HCT116 (cell line): ENCODE results near the gene HOXD3. TPM values are rescaled to one million over a fixed set of nuclear protein-coding genes. Genes with fewer than 3 reads are reported as not detected.

Source experiments
- ATAC-seq: fragments of 200-7000 bp; cut with Tn5 transposase; 2 replicates; pipeline ENCODE4 v1.9.1; 2020; ENCODE audit warnings: mild to moderate bottlenecking, moderate library complexity
- BruUV-seq: library from RNA; stranded (reverse); fragments of 400-500 nt; replicated peaks from 2 replicates; lab custom pipeline; 2021; lab: Mats Ljungman, UMichigan
- CTCF ChIA-PET: fragments of 300-600 bp; sonication (Branson Sonifier 250); formaldehyde crosslinking; loops from one replicate; lab custom pipeline; 2021; ENCODE audit warnings: antibody characterized with exemption; lab: Charles Lee
- POLR2A ChIA-PET: fragments of 300-600, 350-600 bp; sonication (Branson Sonifier 250); formaldehyde crosslinking; loops from one replicate; lab custom pipeline; 2021; ENCODE audit warnings: antibody characterized with exemption; lab: Charles Lee
- RAD21 ChIA-PET, 2 experiments: fragments of 300-600 bp; sonication (Branson Sonifier 250); formaldehyde crosslinking; loops; one replicate each; lab custom pipeline; 2023; ENCODE audit warnings: low total read pairs in 2 of 2; ENCODE audit not compliant: uncharacterized antibody in 2 of 2, unreplicated experiment in 2 of 2, low non-redundant PET in 1 of 2; lab: Charles Lee
- DNase-seq: peaks from one replicate; pipeline ENCODE4 v3.0.0-alpha.2; 2010; ENCODE audit warnings: low read depth, low spot score
- H2AFZ ChIP-seq: fragments of 200-600 bp; shearing (Covaris generic), sonication (generic); 2 replicates; pipeline ENCODE4 v1.6.1; 2017; ENCODE audit warnings: low read depth, mixed run types, mixed read lengths, antibody characterized with exemption, low read length; ENCODE audit not compliant: poor library complexity, severe bottlenecking
- H3K27ac ChIP-seq: 2 replicates; pipeline ENCODE4 v1.5.1; 2012; ENCODE audit warnings: low read depth, low read length
- H3K27me3 ChIP-seq: fragments of 200-600 bp; sonication (generic); 2 replicates; pipeline ENCODE4 v1.6.1; 2016; ENCODE audit warnings: mixed run types, low read length, mixed read lengths; ENCODE audit not compliant: insufficient read depth
- H3K36me3 ChIP-seq, 2 experiments: fragments of 200-500 bp in 1 of 2; fragments of 200-600 bp in 1 of 2; sonication (Bioruptor generic) in 1 of 2; sonication (generic) in 1 of 2; 2 replicates each; pipeline versions ENCODE4 v1.5.1 to v1.6.1; 2014 to 2016; ENCODE audit warnings: low read length in 2 of 2, inconsistent platforms in 1 of 2, mixed read lengths in 1 of 2, mixed run types in 1 of 2; ENCODE audit not compliant: insufficient read depth in 2 of 2, control insufficient read depth in 1 of 2
- H3K4me1 ChIP-seq, 2 experiments: fragments of 200-600 bp in 1 of 2; sonication (generic) in 1 of 2; 2 replicates each; pipeline versions ENCODE4 v1.5.1 to v1.6.1; 2012 to 2017; ENCODE audit warnings: low read length in 2 of 2, inconsistent platforms in 1 of 2, mild to moderate bottlenecking in 1 of 2, mixed read lengths in 1 of 2, mixed run types in 1 of 2, moderate library complexity in 1 of 2; ENCODE audit not compliant: insufficient read depth in 2 of 2, control insufficient read depth in 1 of 2
- H3K4me2 ChIP-seq: fragments of 200-600 bp; sonication (generic); 2 replicates; pipeline ENCODE4 v1.6.1; 2017; ENCODE audit warnings: mixed run types, low read length, mixed read lengths
- H3K4me3 ChIP-seq, 2 experiments: fragments of 200-600 bp in 1 of 2; sonication (generic) in 1 of 2; replicated peaks in 1 of 2; 2 replicates each; pipeline ENCODE4 v1.5.1; 2011 to 2016; ENCODE audit warnings: low read length in 2 of 2, control low read depth in 1 of 2, low read depth in 1 of 2, mild to moderate bottlenecking in 1 of 2, mixed read lengths in 1 of 2, mixed run types in 1 of 2
- H3K79me2 ChIP-seq: fragments of 200-600 bp; sonication (generic); 2 replicates; pipeline ENCODE4 v1.6.1; 2017; ENCODE audit warnings: mild to moderate bottlenecking, mixed run types, low read length, moderate library complexity, mixed read lengths; ENCODE audit not compliant: insufficient read depth
- H3K9ac ChIP-seq: fragments of 200-600 bp; sonication (generic); 2 replicates; pipeline ENCODE4 v1.6.1; 2016; ENCODE audit warnings: low read length, mixed read lengths
- H3K9me2 ChIP-seq: fragments of 200-600 bp; sonication (generic), shearing (Covaris generic); 2 replicates; pipeline ENCODE4 v1.6.1; 2017; ENCODE audit warnings: mixed run types, mild to moderate bottlenecking, moderate library complexity; ENCODE audit not compliant: insufficient read depth
- H3K9me3 ChIP-seq, 2 experiments: fragments of 200-500 bp in 1 of 2; fragments of 200-600 bp in 1 of 2; sonication (Bioruptor generic) in 1 of 2; sonication (generic) in 1 of 2; 2 replicates each; pipeline ENCODE4 v1.6.1; 2014 to 2017; ENCODE audit warnings: low read length in 2 of 2, mixed read lengths in 2 of 2, inconsistent platforms in 1 of 2, low read depth in 1 of 2, mild to moderate bottlenecking in 1 of 2, mixed run types in 1 of 2, moderate library complexity in 1 of 2; ENCODE audit not compliant: control insufficient read depth in 1 of 2, insufficient read depth in 1 of 2
- H4K20me1 ChIP-seq: fragments of 200-600 bp; sonication (generic), shearing (Covaris generic); 2 replicates; pipeline ENCODE4 v1.6.1; 2017; ENCODE audit warnings: mixed run types, mild to moderate bottlenecking, moderate library complexity; ENCODE audit not compliant: insufficient read depth
- CBX3 ChIP-seq: IDR thresholded peaks from 2 replicates; pipeline ENCODE4 v1.6.1; 2012; ENCODE audit warnings: low read depth
- CEBPB ChIP-seq: IDR thresholded peaks from 2 replicates; pipeline ENCODE4 v1.6.1; 2012; ENCODE audit warnings: low read depth
- CTCF ChIP-seq, 3 experiments: fragments of 200-600 bp in 1 of 3; sonication (generic) in 1 of 3; IDR thresholded peaks in 2 of 3; conservative IDR thresholded peaks in 1 of 3; 2 replicates each; pipeline ENCODE4 v1.5.1; 2012 to 2017; ENCODE audit warnings: low read depth in 2 of 3, low read length in 2 of 3, antibody characterized with exemption in 1 of 3, borderline replicate concordance in 1 of 3, control low read depth in 1 of 3, mild to moderate bottlenecking in 1 of 3, mixed read lengths in 1 of 3, mixed run types in 1 of 3, moderate library complexity in 1 of 3; ENCODE audit not compliant: insufficient read depth in 1 of 3
- ELF1 ChIP-seq: IDR thresholded peaks from 2 replicates; pipeline ENCODE4 v1.6.1; 2012; ENCODE audit warnings: low read depth, borderline replicate concordance
- EZH2 ChIP-seq: fragments of 200-600 bp; sonication (generic); IDR thresholded peaks from 2 replicates; pipeline ENCODE4 v1.6.1; 2017; ENCODE audit warnings: antibody characterized with exemption, mixed run types
- FOSL1 ChIP-seq: IDR thresholded peaks from 2 replicates; pipeline ENCODE4 v1.6.1; 2012; ENCODE audit warnings: low read depth
- JUND ChIP-seq: IDR thresholded peaks from 2 replicates; pipeline ENCODE4 v1.6.1; 2012
- POLR2A ChIP-seq: IDR thresholded peaks from 2 replicates; pipeline ENCODE4 v1.7.0; 2011; ENCODE audit warnings: borderline replicate concordance; ENCODE audit not compliant: insufficient read depth, insufficient read length; ENCODE audit errors: extremely low read depth
- RAD21 ChIP-seq: IDR thresholded peaks from 2 replicates; pipeline ENCODE4 v1.6.1; 2012; ENCODE audit warnings: low read depth, mild to moderate bottlenecking
- SIN3A ChIP-seq: IDR thresholded peaks from 2 replicates; pipeline ENCODE4 v1.6.1; 2012; ENCODE audit warnings: low read depth
- SRF ChIP-seq: IDR thresholded peaks from 2 replicates; pipeline ENCODE4 v1.6.1; 2012; ENCODE audit warnings: low read depth
- TCF7L2 ChIP-seq: IDR thresholded peaks from 2 replicates; pipeline ENCODE4 v1.7.0; 2011; ENCODE audit warnings: borderline replicate concordance, inconsistent platforms; ENCODE audit not compliant: insufficient read depth, insufficient read length; ENCODE audit errors: extremely low read depth
- YY1 ChIP-seq: IDR thresholded peaks from 2 replicates; pipeline ENCODE4 v1.6.1; 2011; ENCODE audit warnings: low read length, low read depth, moderate library complexity, mild to moderate bottlenecking; ENCODE audit not compliant: insufficient replicate concordance; ENCODE audit errors: extremely low read depth
- ZNF274 ChIP-seq: fragments of 200-500 bp; sonication (Bioruptor generic); IDR thresholded peaks from 2 replicates; pipeline ENCODE4 v1.6.1; 2014; ENCODE audit warnings: mild to moderate bottlenecking, low read depth, low read length, inconsistent platforms
- intact Hi-C: fragments of 100-400 bp; cut with micrococcal nuclease; formaldehyde crosslinking; loops from 2 replicates; pipeline ENCODE4 v1.10.0; 2022
- total RNA-seq: library from RNA; stranded (reverse); gene quantifications from one replicate; pipeline ENCODE4 v1.2.1, GENCODE V29; 2021; ENCODE audit not compliant: unreplicated experiment
- TF ChIP-seq, protein P1 (sequence below): IDR thresholded peaks from 2 replicates; pipeline ENCODE4 v1.6.1; 2012
- TF ChIP-seq, protein P2 (sequence below): IDR thresholded peaks from 2 replicates; pipeline ENCODE4 v1.6.1; 2011; ENCODE audit warnings: mild to moderate bottlenecking, low read length, moderate library complexity; ENCODE audit not compliant: insufficient replicate concordance; ENCODE audit errors: extremely low read depth
- TF ChIP-seq, protein P3 (sequence below): IDR thresholded peaks from 2 replicates; pipeline ENCODE4 v1.6.1; 2012

Gene HOXD3
- total RNA-seq, 1 experiment from 2014 or later: 1.4 TPM

DNA sequence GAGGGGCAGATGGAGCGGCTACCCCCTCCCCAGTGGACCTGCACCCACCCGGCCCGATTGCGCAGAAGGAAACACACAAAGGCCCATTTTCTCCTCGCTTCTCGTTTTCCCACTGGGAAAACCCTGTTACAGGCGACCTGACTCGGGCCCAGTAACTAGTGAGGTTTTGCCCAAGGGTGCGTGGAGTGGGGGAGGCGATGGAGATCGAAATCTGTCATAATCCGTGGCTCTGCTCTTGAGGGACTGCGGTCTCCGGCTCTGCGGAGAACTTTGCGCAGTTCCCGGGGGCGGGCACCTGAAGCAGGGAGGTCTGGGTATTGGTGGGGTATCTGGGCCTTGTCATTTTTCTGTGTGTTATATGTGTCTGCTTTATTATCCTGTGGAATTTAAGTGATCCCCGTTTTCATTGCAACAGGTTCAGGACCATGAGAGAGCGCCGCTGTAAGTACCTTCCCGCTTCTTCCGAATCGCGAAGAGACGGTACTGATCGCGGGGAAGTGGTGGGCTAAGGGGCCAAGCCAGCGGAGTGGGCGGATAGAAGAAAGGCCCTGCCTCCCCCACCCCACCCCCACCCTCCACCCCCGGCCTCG is 9.8 kb upstream of the HOXD3 start:
- no peaks in the 10 kb centered on the region for H3K79me2 ChIP-seq
- H3K27ac ChIP-seq: no peak overlapping the region
- no peak overlapping the region for H2AFZ ChIP-seq
- intact Hi-C loops: no loop called here
- H3K4me2 ChIP-seq: no peak overlapping the region
- H3K4me1 ChIP-seq: no peaks in the 10 kb centered on the region
- H3K27me3 ChIP-seq: no peaks in the 10 kb centered on the region
- no peak for DNase-seq
- TF ChIP-seq YY1 (no peak), CBX3 (no peak), RAD21 (no peak), POLR2A (no peak), CEBPB (no peak), CTCF (IDR thresholded peaks at IDR 0.05 in 2 of 3, conservative IDR thresholded peaks at IDR 0.05 in 1 of 3; ENCODE audit: borderline replicate concordance in 1 of 3, insufficient read depth in 1 of 3, low read depth in 2 of 3, low read length in 2 of 3) (no peak), EZH2 (no peak), SIN3A (no peak), ZNF274 (no peak), ELF1 (no peak), JUND (no peak), SRF (no peak), FOSL1 (no peak), TCF7L2 (no peak)
- TF ChIP-seq, protein P1, sequence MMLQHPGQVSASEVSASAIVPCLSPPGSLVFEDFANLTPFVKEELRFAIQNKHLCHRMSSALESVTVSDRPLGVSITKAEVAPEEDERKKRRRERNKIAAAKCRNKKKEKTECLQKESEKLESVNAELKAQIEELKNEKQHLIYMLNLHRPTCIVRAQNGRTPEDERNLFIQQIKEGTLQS: no peak
- TF ChIP-seq, protein P2, sequence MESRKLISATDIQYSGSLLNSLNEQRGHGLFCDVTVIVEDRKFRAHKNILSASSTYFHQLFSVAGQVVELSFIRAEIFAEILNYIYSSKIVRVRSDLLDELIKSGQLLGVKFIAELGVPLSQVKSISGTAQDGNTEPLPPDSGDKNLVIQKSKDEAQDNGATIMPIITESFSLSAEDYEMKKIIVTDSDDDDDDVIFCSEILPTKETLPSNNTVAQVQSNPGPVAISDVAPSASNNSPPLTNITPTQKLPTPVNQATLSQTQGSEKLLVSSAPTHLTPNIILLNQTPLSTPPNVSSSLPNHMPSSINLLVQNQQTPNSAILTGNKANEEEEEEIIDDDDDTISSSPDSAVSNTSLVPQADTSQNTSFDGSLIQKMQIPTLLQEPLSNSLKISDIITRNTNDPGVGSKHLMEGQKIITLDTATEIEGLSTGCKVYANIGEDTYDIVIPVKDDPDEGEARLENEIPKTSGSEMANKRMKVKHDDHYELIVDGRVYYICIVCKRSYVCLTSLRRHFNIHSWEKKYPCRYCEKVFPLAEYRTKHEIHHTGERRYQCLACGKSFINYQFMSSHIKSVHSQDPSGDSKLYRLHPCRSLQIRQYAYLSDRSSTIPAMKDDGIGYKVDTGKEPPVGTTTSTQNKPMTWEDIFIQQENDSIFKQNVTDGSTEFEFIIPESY: no peak
- TF ChIP-seq, protein P3, sequence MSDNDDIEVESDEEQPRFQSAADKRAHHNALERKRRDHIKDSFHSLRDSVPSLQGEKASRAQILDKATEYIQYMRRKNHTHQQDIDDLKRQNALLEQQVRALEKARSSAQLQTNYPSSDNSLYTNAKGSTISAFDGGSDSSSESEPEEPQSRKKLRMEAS: no peak
- TF ChIP-seq, all 23 proteins: peak for 0
- CTCF ChIA-PET: no interaction called here
- no TSS peak for BruUV-seq
- Histone ChIP-seq H3K9ac (no peak overlapping the region), H3K9me3 (no peaks in the 10 kb centered on the region), H4K20me1 (no peaks in the 10 kb centered on the region), H3K36me3 (no peaks in the 10 kb centered on the region), H3K4me3 (no peak overlapping the region), H3K9me2 (no peaks in the 10 kb centered on the region)
- POLR2A ChIA-PET: no interaction called here
- no peak for ATAC-seq
- RAD21 ChIA-PET: no interaction called here
